ENCODE data around the gene OLFM1.

DNA sequence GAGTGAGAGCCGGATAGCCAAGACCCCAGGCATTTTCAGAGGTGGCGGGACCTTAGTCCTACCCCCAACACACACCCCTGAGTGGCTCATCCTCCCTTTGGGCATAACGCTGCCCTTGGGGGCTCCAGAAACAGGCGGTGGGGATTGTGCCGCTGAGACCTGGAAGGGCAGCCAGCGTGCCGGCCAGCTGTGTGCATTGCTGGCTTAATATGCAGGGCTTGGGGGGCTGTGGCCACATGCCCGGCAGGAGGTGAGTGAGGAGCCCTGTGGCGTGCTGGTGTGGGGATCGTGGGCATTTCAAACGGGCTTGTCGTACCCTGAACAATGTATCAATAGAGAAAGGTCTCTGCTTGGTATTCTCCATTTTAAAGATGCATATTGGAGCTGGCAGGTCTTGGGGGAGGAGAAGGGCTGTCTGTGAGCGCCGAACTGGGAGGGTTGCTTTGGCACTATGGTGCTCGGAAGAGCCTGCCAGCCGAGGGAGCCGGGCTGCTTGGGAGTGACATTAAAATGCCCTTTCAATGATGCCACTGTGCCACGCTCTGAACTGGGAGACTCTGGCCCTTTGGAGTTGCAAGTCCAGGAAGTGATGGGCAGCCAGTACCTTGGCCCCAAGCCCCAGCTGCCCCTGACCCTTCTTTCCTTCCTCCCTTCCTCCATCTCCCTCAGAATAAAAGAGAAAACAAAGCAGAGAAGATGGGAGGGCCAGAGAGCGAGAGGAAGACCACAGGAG is 11.2 kb upstream of the OLFM1 start:
- TF ChIP-seq, protein P1, sequence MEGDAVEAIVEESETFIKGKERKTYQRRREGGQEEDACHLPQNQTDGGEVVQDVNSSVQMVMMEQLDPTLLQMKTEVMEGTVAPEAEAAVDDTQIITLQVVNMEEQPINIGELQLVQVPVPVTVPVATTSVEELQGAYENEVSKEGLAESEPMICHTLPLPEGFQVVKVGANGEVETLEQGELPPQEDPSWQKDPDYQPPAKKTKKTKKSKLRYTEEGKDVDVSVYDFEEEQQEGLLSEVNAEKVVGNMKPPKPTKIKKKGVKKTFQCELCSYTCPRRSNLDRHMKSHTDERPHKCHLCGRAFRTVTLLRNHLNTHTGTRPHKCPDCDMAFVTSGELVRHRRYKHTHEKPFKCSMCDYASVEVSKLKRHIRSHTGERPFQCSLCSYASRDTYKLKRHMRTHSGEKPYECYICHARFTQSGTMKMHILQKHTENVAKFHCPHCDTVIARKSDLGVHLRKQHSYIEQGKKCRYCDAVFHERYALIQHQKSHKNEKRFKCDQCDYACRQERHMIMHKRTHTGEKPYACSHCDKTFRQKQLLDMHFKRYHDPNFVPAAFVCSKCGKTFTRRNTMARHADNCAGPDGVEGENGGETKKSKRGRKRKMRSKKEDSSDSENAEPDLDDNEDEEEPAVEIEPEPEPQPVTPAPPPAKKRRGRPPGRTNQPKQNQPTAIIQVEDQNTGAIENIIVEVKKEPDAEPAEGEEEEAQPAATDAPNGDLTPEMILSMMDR (conservative IDR thresholded peaks at IDR 0.05): no peak
- no peak for TF ChIP-seq EZH2 (IDR thresholded peaks at IDR 0.05; ENCODE audit: low read depth)

All from PC-9 (cell line).